ENCODE results near the gene CACNA2D2.

DNA sequence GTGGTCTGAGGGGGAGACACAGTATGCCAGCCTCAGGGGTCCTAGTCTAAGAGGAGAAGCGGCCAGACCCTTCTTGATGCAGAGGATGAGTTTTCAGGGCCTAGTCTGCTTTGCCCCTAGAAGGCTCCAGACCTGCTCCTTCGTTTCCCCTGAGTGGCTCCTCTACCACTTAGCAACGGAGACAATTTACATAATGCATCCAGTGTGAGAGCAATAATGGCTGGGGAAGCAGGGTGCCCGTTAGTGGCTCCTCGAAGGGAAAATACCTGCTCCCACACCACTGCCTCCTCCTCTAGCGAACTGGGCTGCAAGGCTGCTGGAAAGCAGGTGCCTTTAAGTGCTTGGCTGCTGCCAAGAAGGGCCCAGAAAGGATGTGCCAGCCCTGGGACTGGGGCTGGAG, 38.9 kb downstream of the CACNA2D2 start:
- no peak for TF ChIP-seq POLR2A (IDR thresholded peaks at IDR 0.05)
- TF ChIP-seq, protein P1, sequence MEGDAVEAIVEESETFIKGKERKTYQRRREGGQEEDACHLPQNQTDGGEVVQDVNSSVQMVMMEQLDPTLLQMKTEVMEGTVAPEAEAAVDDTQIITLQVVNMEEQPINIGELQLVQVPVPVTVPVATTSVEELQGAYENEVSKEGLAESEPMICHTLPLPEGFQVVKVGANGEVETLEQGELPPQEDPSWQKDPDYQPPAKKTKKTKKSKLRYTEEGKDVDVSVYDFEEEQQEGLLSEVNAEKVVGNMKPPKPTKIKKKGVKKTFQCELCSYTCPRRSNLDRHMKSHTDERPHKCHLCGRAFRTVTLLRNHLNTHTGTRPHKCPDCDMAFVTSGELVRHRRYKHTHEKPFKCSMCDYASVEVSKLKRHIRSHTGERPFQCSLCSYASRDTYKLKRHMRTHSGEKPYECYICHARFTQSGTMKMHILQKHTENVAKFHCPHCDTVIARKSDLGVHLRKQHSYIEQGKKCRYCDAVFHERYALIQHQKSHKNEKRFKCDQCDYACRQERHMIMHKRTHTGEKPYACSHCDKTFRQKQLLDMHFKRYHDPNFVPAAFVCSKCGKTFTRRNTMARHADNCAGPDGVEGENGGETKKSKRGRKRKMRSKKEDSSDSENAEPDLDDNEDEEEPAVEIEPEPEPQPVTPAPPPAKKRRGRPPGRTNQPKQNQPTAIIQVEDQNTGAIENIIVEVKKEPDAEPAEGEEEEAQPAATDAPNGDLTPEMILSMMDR (IDR thresholded peaks at IDR 0.05), result no peak
